Measurements from ENCODE around the gene DPY19L1.
"Not testable (repeated sequence)": the region's sequence is repeated elsewhere in the genome, so short reads cannot be mapped to it uniquely, and the experiment has no call there.

The DPY19L1 gene

GRCh38 chr7:34928052-34928451, 109.2 kb downstream of the DPY19L1 start:
- Mint-ChIP-seq H3K9me3 (no peaks in the 10 kb centered on the region), H3K36me3 (ENCODE audit: low read depth) (peaks cover 20% of the 10 kb centered on the region), H3K27me3 (ENCODE audit: low read depth) (no peaks in the 10 kb centered on the region), H3K27ac (no peak overlapping the region), H3K4me1 (no peaks in the 10 kb centered on the region), H3K4me3 (no peak overlapping the region)
- TF ChIP-seq CTCF (IDR thresholded peaks at IDR 0.05; ENCODE audit: unreplicated experiment in 3 of 3), result peak in 2 of 3 experiments; percentile 31 to 45

DNA sequence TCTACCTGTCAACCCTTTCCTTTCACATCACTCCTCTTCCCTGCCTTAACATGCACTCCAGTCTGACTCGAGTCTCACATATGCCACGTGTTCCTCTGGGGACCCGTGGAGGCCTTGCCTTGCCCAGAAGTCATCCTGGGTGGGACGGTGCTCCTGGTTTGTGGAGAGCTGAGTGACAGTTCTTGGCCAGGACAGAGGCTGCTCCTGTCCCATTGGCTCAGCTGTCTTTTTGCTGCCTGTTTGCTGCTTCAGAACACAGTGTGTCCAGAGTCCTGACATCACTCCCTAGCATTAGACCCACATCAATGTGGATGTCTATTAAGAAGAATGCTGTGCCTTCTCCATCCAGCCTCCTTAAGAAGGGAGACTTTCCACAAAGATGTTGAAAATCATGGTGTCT, 116.8 kb downstream of the DPY19L1 start:
- H3K36me3 Mint-ChIP-seq (ENCODE audit: low read depth); H3K27me3 Mint-ChIP-seq (ENCODE audit: low read depth): not testable (repeated sequence)

GRCh38 chr7:34919038-34919437, 118.2 kb downstream of the DPY19L1 start:
- peaks cover 14% of the 10 kb centered on the region for H3K9me3 Mint-ChIP-seq
- not testable (repeated sequence) for H3K27ac Mint-ChIP-seq; H3K4me3 Mint-ChIP-seq; H3K36me3 Mint-ChIP-seq (ENCODE audit: low read depth); H3K4me1 Mint-ChIP-seq; H3K27me3 Mint-ChIP-seq (ENCODE audit: low read depth)

More for the DNA sequence above, 116.8 kb downstream of the DPY19L1 start:
- peaks cover 11% of the 10 kb centered on the region for H3K9me3 Mint-ChIP-seq
- H3K4me1 Mint-ChIP-seq, H3K4me3 Mint-ChIP-seq, H3K27ac Mint-ChIP-seq: not testable (repeated sequence)

DNA sequence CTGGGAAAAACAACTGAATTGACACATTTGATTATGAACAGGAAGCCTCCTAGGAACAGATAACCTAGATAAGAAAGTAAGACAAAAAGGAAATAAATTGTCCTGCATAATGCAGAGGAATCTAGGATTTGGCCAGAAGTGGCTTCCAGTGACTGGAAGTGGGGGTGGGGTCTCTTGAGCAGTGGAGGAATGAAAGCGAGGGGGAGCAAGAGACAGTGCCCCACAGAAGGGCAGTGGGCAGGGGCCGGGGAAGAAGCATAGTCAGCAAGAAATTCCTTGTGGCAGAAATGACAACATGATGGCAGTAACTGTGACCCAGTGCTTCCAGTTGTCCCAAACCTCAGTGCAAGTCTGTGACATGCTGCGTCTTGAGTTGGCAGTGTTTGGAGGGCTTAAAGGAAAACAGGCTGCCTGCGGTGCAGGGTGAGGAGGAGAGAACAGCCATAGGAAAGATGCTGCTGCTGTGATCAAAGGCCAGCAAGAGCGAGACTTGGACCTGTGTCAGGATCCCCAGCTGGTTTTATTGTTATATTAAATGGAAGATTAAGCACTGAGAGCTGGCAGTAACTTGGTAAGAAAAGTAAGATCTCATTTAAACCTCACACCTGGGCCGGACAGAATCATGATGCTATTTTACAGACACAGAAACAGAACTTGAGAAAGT, 119.0 kb downstream of the DPY19L1 start:
- H3K27me3 Mint-ChIP-seq (ENCODE audit: low read depth); H3K36me3 Mint-ChIP-seq (ENCODE audit: low read depth); H3K4me1 Mint-ChIP-seq; H3K4me3 Mint-ChIP-seq; H3K27ac Mint-ChIP-seq: not testable (repeated sequence)
- peaks cover 20% of the 10 kb centered on the region for H3K9me3 Mint-ChIP-seq

DNA sequence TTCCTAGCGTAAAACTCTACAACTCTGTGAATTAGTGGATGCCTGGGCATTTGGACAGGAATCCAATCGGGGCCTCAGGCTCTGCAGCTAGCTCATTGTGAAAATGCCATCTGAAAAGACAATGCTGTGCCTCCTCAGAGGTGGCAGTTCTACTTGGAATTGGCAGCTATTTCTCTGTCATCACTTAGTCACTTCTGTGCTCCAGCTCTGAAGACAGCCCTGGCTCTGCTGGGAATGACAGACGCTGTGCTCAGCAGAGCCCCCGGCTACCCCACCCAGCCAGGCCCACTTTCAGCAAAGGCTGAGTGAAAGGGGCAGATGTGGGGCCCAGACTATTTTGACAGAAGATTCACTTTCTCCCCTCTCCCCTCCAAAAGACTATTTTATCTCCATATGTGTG, 119.8 kb downstream of the DPY19L1 start:
- H3K9me3 Mint-ChIP-seq, result peaks cover 20% of the 10 kb centered on the region
- not testable (repeated sequence) for H3K27me3 Mint-ChIP-seq (ENCODE audit: low read depth); H3K4me1 Mint-ChIP-seq; H3K27ac Mint-ChIP-seq; H3K4me3 Mint-ChIP-seq; H3K36me3 Mint-ChIP-seq (ENCODE audit: low read depth)

- H3K9me3 Mint-ChIP-seq, result peaks cover 20% of the 10 kb centered on the region
- TF ChIP-seq CTCF (IDR thresholded peaks at IDR 0.05; ENCODE audit: unreplicated experiment in 3 of 3), result no peak
- H3K27me3 Mint-ChIP-seq (ENCODE audit: low read depth), result no peaks in the 10 kb centered on the region
- H3K4me3 Mint-ChIP-seq, result no peak overlapping the region
- H3K36me3 Mint-ChIP-seq (ENCODE audit: low read depth), result no peaks in the 10 kb centered on the region
- H3K4me1 Mint-ChIP-seq, result peaks cover 4% of the 10 kb centered on the region
- H3K27ac Mint-ChIP-seq, result no peak overlapping the region
These were observed 121.0 kb downstream of the DPY19L1 start for GRCh38 chr7:34916267-34916666.

DNA sequence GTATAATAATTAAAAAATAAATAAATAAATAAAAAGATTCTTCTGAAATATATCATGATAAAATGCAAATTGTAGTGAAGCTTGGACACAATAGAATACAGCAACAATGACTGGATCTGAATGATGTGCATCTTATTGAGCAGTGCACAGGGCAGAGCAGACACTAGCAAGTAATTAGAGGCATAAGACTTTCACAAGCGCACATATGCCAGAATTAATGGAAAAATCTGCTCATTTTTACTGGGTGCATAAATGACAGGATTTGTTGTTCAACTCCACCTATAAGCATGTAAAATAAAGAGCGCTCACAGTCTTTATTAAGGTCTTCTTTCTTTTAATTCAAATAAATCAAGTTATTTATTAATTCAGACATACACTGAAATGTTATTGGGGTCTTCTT, 125.0 kb downstream of the DPY19L1 start:
- H3K4me3 Mint-ChIP-seq, result no peak overlapping the region
- TF ChIP-seq CTCF (IDR thresholded peaks at IDR 0.05; ENCODE audit: unreplicated experiment in 3 of 3), result no peak
- H3K4me1 Mint-ChIP-seq, result no peaks in the 10 kb centered on the region
- H3K9me3 Mint-ChIP-seq, result peaks cover 20% of the 10 kb centered on the region
- H3K36me3 Mint-ChIP-seq (ENCODE audit: low read depth), result no peaks in the 10 kb centered on the region
- no peak overlapping the region for H3K27ac Mint-ChIP-seq
- H3K27me3 Mint-ChIP-seq (ENCODE audit: low read depth), result no peaks in the 10 kb centered on the region

- not testable (repeated sequence) for H3K27me3 Mint-ChIP-seq (ENCODE audit: low read depth); H3K27ac Mint-ChIP-seq; H3K36me3 Mint-ChIP-seq (ENCODE audit: low read depth); H3K4me1 Mint-ChIP-seq; H3K9me3 Mint-ChIP-seq
- H3K4me3 Mint-ChIP-seq, result peak overlapping the region; percentile 35 to 71 (median 45)
These were observed 130.9 kb downstream of the DPY19L1 start for GRCh38 chr7:34906266-34906850.

All from nephron (organoid).